ENCODE measurements around the gene OSBPL5.

GRCh38 chr11:3188496-3189195 lies 23.5 kb upstream of the OSBPL5 start:
- TF ChIP-seq, protein P1, sequence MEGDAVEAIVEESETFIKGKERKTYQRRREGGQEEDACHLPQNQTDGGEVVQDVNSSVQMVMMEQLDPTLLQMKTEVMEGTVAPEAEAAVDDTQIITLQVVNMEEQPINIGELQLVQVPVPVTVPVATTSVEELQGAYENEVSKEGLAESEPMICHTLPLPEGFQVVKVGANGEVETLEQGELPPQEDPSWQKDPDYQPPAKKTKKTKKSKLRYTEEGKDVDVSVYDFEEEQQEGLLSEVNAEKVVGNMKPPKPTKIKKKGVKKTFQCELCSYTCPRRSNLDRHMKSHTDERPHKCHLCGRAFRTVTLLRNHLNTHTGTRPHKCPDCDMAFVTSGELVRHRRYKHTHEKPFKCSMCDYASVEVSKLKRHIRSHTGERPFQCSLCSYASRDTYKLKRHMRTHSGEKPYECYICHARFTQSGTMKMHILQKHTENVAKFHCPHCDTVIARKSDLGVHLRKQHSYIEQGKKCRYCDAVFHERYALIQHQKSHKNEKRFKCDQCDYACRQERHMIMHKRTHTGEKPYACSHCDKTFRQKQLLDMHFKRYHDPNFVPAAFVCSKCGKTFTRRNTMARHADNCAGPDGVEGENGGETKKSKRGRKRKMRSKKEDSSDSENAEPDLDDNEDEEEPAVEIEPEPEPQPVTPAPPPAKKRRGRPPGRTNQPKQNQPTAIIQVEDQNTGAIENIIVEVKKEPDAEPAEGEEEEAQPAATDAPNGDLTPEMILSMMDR (conservative IDR thresholded peaks at IDR 0.05 in 1 of 2, IDR thresholded peaks at IDR 0.05 in 1 of 2; ENCODE audit: low read depth in 1 of 2, low read length in 2 of 2) = no peak
- TF ChIP-seq EZH2 (IDR thresholded peaks at IDR 0.05; ENCODE audit: low read length, missing control alignments) = no peak
